OCI-LY3 (cell line): ENCODE results near the gene DNAI1.

Experiments used
- H2AFZ ChIP-seq: fragments of 200-600, 300-600 bp; shearing (Covaris generic); 2 replicates; pipeline ENCODE4 v1.6.0; 2014; ENCODE audit warnings: antibody characterized with exemption, low read depth, low read length
- H3K27ac ChIP-seq: fragments of 200-600, 300-600 bp; sonication (generic); 2 replicates; pipeline ENCODE4 v1.5.1; 2014; ENCODE audit warnings: mild to moderate bottlenecking, low read length, moderate library complexity, mixed read lengths
- H3K27me3 ChIP-seq: fragments of 200-600, 300-600 bp; sonication (generic); 2 replicates; pipeline ENCODE4 v1.6.1; 2014; ENCODE audit warnings: low read depth, low read length, mixed read lengths
- H3K36me3 ChIP-seq: fragments of 200-600, 300-600 bp; sonication (generic); replicated peaks from 2 replicates; pipeline ENCODE3; 2014; ENCODE audit warnings: low read depth, low read length, mixed read lengths
- H3K4me1 ChIP-seq: fragments of 300-600, 200-600 bp; sonication (generic); 2 replicates; pipeline ENCODE4 v1.6.1; 2014; ENCODE audit warnings: low read length, mixed read lengths
- H3K4me2 ChIP-seq: fragments of 200-600, 300-600 bp; sonication (generic); 2 replicates; pipeline ENCODE4 v1.6.1; 2014; ENCODE audit warnings: low read length, mixed read lengths
- H3K4me3 ChIP-seq: fragments of 300-600, 200-600 bp; sonication (generic); 2 replicates; pipeline ENCODE4 v1.5.1; 2014; ENCODE audit warnings: antibody characterized with exemption, mild to moderate bottlenecking, low read length, moderate library complexity
- H3K79me2 ChIP-seq: fragments of 300-600, 200-600 bp; shearing (Covaris generic); 2 replicates; pipeline ENCODE4 v1.6.1; 2014; ENCODE audit warnings: mild to moderate bottlenecking, low read length, mixed read lengths
- H3K9ac ChIP-seq: fragments of 300-600, 200-600 bp; shearing (Covaris generic); 2 replicates; pipeline ENCODE4 v1.6.0; 2014; ENCODE audit warnings: mild to moderate bottlenecking, low read length, moderate library complexity
- H3K9me3 ChIP-seq: fragments of 200-600, 300-600 bp; shearing (Covaris generic); 2 replicates; pipeline ENCODE4 v1.6.1; 2014; ENCODE audit warnings: low read length, mixed read lengths; ENCODE audit not compliant: insufficient read depth
- H4K20me1 ChIP-seq: fragments of 200-600, 300-600 bp; sonication (generic); 2 replicates; pipeline ENCODE4 v1.6.1; 2016; ENCODE audit warnings: low read length, mixed read lengths; ENCODE audit not compliant: insufficient read depth
- EZH2phosphoT487 ChIP-seq: fragments of 200-600 bp; shearing (Covaris generic); IDR thresholded peaks from 2 replicates; pipeline ENCODE4 v1.6.1; 2018; ENCODE audit warnings: antibody characterized with exemption, mixed run types, low read depth
- TF ChIP-seq, protein P1 (sequence below): fragments of 200-600, 300-600 bp; sonication (generic); IDR thresholded peaks from 2 replicates; pipeline ENCODE4 v1.5.1; 2014; ENCODE audit warnings: antibody characterized with exemption, low read length, low read depth

The DNAI1 gene

DNA sequence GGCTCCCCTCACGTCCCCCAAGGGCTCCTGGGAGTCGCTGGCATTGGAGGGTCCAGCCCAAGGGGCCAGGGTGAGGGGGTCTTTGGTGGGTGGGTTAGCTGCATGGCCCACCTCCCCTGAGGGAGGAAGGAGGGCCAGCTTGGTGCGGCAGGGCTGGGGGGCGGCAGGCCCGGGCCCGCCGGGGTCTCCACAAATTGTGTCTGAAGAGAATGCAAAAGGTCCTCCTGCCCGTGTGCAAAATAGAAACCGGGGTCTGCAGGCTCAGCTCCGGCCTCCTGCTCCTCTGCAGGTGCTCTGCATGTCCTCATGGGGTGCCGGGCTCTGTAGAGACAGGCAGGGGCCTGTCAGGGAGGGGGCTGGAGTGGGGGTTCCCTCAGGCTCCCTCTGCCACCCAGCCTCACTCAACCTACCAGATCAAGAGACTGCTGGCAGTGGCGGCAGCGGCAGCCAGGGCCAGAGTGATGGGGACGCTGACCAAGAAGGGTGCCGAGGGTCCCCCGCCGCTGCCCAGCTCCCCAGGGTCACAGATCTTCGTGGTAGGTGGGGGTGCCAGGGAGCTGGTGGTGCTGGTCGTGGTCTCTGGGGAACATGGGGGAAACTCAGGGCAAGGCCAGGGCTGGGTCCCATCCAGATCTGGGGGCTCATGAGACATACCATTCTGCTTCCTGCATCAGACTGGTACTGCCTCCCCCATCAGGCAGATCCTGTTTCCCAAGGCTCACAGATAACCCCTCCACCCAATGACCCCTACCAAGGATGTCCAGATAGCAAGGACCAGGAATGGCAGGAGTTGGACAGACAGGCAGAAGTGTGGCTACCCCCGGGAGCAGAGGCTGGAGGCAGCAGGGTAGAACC lies 93.4 kb downstream of the DNAI1 start:
- Histone ChIP-seq H3K27me3 (no peaks in the 10 kb centered on the region), H4K20me1 (no peaks in the 10 kb centered on the region), H3K9ac (no peak overlapping the region)

DNA sequence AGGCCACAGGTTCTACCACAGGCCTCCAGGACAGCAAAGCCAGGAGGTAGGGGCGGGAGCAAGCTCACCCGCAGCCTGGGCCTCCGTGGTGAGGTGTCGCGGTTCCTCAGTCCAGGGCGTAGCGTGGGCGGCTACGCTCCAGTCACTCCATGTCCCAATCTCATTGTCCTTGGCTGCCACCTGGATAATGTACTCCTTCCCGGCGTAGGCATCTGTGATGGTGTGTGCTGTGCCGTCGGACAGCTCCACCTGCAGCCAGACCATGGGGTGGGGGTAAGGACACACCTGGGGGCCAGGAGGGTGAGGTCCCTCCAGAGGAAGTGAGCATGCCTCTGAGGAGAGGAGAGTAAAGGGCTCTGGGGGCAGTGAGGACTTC lies 94.0 kb downstream of the DNAI1 start:
- Histone ChIP-seq H3K27ac (no peak overlapping the region), H2AFZ (no peak overlapping the region), H3K36me3 (no peaks in the 10 kb centered on the region), H3K4me1 (no peaks in the 10 kb centered on the region), H3K79me2 (no peaks in the 10 kb centered on the region), H3K4me3 (no peak overlapping the region), H3K9me3 (no peaks in the 10 kb centered on the region), H3K27me3 (no peaks in the 10 kb centered on the region), H3K9ac (no peak overlapping the region), H3K4me2 (no peak overlapping the region), H4K20me1 (no peaks in the 10 kb centered on the region)
- no peak for TF ChIP-seq EZH2phosphoT487
- TF ChIP-seq, protein P1, sequence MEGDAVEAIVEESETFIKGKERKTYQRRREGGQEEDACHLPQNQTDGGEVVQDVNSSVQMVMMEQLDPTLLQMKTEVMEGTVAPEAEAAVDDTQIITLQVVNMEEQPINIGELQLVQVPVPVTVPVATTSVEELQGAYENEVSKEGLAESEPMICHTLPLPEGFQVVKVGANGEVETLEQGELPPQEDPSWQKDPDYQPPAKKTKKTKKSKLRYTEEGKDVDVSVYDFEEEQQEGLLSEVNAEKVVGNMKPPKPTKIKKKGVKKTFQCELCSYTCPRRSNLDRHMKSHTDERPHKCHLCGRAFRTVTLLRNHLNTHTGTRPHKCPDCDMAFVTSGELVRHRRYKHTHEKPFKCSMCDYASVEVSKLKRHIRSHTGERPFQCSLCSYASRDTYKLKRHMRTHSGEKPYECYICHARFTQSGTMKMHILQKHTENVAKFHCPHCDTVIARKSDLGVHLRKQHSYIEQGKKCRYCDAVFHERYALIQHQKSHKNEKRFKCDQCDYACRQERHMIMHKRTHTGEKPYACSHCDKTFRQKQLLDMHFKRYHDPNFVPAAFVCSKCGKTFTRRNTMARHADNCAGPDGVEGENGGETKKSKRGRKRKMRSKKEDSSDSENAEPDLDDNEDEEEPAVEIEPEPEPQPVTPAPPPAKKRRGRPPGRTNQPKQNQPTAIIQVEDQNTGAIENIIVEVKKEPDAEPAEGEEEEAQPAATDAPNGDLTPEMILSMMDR, result no peak

More for the DNA sequence above, 93.4 kb downstream of the DNAI1 start:
- TF ChIP-seq EZH2phosphoT487, result no peak
- TF ChIP-seq, protein P1, result no peak
- Histone ChIP-seq H3K4me1 (no peaks in the 10 kb centered on the region), H2AFZ (no peak overlapping the region), H3K9me3 (no peaks in the 10 kb centered on the region), H3K4me2 (no peak overlapping the region), H3K4me3 (no peak overlapping the region), H3K79me2 (no peaks in the 10 kb centered on the region), H3K36me3 (no peaks in the 10 kb centered on the region), H3K27ac (no peak overlapping the region)

DNA sequence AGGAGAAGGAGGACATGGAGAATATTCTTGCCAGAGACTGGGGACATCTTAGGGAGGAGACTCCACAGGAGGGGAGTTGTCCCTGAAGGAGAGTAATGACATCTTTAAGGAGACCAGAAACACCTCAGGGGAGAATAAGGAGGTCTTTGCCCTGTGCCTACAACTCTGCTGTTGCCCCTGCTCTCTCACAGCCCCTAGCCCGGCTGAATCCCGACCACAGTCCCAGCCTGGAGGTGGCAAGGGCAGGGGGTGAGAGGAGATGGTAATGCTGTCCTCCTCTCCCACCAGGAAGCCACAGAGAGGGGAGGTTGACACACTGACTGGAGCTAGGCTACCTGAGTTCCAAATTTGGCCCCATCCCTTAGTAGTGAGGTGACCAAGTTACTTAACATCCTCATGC lies 94.4 kb downstream of the DNAI1 start:
- Histone ChIP-seq H3K36me3 (no peaks in the 10 kb centered on the region), H3K4me1 (no peaks in the 10 kb centered on the region), H2AFZ (no peak overlapping the region), H3K79me2 (no peaks in the 10 kb centered on the region), H4K20me1 (no peaks in the 10 kb centered on the region), H3K27me3 (no peaks in the 10 kb centered on the region), H3K4me3 (no peak overlapping the region), H3K27ac (no peak overlapping the region), H3K9ac (no peak overlapping the region), H3K4me2 (no peak overlapping the region), H3K9me3 (no peaks in the 10 kb centered on the region)
- no peak for TF ChIP-seq EZH2phosphoT487
- TF ChIP-seq, protein P1, result no peak

DNA sequence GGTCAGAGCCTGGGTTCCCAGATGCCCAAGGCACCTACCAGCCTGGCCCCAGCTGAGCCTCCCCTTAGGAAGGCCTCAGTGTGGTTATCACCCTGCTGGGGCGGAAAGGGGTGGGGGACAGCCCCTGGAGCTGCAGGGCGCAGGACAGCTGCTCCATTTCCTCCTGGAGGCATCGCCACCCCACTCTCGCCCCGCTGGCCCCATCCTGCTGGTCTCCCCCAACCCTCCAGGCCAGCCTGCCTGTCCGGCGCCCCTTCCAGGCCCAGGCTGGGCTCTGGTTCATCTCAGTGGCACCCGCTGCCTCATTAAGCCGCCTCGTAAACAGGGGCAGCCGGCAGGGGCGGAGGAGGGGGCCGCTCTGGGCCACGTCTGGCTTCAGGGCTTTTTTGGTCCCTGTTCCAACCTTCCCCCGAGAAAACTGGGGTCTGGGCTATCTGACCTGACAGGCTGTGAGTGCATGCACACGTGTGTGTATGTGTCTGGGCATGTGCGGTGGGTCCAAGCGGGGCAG lies 95.0 kb downstream of the DNAI1 start:
- H3K4me2 ChIP-seq, result no peak overlapping the region
- H3K4me1 ChIP-seq, result no peaks in the 10 kb centered on the region
- no peak overlapping the region for H3K27ac ChIP-seq
- H2AFZ ChIP-seq, result no peak overlapping the region
- H3K9ac ChIP-seq, result no peak overlapping the region
- H3K27me3 ChIP-seq, result no peaks in the 10 kb centered on the region
- TF ChIP-seq, protein P1, result no peak
- TF ChIP-seq EZH2phosphoT487, result no peak
- no peaks in the 10 kb centered on the region for H3K9me3 ChIP-seq
- H4K20me1 ChIP-seq, result no peaks in the 10 kb centered on the region
- no peaks in the 10 kb centered on the region for H3K79me2 ChIP-seq
- H3K4me3 ChIP-seq, result no peak overlapping the region
- no peaks in the 10 kb centered on the region for H3K36me3 ChIP-seq
